ENCODE data around the gene SDHB.
A peak's percentile ranks its signal among the peaks of the same experiment; 100 is the strongest.

SDHB gene

DNA sequence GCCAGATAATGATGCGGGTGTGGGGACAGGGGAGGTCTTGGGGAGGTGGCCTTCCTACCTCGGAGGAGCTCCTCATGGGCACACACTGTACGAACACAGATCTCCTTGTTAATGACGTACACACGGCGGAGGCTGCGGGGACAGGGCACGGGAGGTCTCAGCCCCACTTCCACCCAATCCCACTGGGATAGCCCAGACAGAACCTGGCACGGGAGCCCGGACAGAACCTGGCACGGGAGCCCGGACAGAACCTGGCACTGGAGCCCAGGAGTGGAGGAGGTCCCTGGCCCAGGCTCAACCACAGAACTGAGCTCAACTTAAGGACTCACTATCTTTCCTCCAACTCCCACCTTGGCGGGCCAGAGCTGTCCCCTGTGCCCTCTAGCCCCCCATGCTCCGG lies 78.6 kb downstream of the SDHB start:
- H3K4me3 ChIP-seq: no peak overlapping the region
- TF ChIP-seq, protein P1, sequence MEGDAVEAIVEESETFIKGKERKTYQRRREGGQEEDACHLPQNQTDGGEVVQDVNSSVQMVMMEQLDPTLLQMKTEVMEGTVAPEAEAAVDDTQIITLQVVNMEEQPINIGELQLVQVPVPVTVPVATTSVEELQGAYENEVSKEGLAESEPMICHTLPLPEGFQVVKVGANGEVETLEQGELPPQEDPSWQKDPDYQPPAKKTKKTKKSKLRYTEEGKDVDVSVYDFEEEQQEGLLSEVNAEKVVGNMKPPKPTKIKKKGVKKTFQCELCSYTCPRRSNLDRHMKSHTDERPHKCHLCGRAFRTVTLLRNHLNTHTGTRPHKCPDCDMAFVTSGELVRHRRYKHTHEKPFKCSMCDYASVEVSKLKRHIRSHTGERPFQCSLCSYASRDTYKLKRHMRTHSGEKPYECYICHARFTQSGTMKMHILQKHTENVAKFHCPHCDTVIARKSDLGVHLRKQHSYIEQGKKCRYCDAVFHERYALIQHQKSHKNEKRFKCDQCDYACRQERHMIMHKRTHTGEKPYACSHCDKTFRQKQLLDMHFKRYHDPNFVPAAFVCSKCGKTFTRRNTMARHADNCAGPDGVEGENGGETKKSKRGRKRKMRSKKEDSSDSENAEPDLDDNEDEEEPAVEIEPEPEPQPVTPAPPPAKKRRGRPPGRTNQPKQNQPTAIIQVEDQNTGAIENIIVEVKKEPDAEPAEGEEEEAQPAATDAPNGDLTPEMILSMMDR (IDR thresholded peaks at IDR 0.05): no peak
- peak; percentile 93 for DNase-seq (ENCODE audit: low spot score)
- peak overlapping the region; percentile 95 to 97 for H3K27ac ChIP-seq

DNA sequence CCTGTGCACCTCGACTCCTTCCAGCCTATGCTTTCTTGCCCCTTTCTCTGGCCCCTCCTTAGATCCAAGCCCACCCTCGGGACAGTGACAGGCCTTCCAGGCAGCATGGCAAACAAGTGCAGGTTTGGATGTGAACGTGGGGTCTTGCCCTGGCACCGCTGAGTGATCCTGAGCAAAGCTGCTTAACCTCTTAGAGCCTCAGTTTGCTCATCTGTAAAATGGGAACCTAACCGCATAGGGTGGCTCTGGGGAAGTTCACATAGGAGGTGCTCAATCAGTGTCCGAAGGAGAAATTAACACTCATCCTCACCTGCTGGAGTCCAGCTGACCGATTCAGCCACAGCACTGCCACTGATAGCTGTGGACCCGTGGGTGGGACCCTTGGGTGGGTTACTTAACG lies 80.6 kb downstream of the SDHB start:
- H3K4me3 ChIP-seq: no peak overlapping the region
- TF ChIP-seq, protein P1 (IDR thresholded peaks at IDR 0.05): no peak

DNA sequence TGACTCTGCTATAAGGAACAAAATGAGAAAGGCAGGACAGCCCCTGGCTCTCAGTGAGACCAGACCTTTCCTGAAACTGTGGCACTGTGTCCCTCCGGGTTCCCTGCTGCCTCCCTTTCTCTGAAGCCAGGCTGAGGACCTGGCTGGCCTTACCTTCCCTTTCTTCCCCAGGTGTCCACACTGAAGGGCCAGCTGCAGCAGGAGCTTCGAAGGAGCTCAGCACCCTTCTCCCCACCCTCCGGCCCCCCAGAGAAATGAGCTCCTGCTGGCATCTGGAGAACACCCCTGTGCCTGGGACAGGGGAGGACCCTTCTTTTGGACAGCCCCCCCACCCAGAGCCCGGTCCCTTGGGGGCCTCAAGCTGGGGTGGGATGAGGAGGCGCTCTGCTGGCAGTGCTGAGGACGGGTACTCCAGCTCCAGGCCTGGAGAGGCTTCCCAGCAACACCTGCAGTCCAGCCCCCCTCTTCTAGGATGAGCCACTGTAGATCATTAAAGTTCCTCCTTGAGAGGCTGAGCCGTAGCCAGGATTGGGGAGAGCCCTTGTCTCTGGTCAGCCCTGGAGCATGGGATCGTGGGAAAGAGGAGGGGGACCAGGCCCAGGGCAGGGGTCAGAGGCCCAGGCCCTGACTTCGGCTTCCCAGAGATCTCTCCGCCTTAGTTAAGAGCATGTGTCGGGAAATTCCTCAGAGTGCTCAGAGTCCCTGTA lies 81.5 kb downstream of the SDHB start:
- Histone ChIP-seq H3K27ac (peak overlapping the region; percentile 68 to 82), H3K4me3 (no peak overlapping the region)
- no peak for DNase-seq (ENCODE audit: low spot score)
- TF ChIP-seq, protein P1 (IDR thresholded peaks at IDR 0.05): no peak

More for the DNA sequence above, 80.6 kb downstream of the SDHB start:
- H3K27ac ChIP-seq: peak overlapping the region; percentile 68 to 82
- DNase-seq (ENCODE audit: low spot score): no peak

DNA sequence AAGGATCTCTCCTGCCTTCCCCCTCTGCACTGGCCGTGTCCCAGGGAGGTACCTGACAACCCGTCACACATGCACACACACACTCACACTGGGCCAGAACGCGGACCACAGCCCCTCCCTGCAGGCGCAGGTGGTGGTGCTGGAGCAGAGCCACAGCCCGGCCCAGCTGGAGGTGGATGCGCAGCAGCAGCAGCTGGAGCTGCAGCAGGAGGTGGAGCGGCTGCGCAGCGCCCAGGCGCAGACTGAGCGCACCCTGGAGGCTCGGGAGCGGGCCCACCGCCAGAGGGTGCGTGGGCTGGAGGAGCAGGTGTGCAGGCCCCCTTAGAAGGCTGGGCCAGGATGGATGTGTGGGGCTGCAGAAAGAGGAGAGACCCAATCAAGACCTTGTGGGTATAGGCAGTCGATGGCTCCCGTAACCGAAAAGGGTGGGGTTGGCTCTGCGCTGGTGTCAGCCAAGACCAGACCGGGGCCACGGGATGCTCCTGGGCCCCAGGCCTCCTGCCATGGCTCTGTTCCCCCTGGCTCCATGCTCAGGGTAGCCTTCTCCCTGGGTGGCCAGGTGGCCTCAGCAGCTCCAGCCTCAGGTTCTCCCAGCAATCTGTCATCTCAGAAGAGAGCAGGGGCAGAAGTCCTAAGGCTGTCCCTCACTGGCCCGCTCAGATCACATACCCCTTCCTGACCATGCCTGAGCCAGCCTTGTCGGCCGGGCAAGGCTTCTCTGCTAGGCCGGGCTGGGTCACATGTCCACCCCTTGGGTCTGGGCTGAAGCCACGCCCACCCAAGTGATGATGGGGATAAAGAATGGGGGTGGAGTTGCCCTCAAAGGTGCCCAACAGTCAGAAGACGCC lies 82.3 kb downstream of the SDHB start:
- Histone ChIP-seq H3K4me3 (no peak overlapping the region), H3K27ac (peak overlapping the region; percentile 68 to 82)
- peak; percentile 71 for DNase-seq (ENCODE audit: low spot score)
- TF ChIP-seq, protein P1 (IDR thresholded peaks at IDR 0.05): no peak

DNA sequence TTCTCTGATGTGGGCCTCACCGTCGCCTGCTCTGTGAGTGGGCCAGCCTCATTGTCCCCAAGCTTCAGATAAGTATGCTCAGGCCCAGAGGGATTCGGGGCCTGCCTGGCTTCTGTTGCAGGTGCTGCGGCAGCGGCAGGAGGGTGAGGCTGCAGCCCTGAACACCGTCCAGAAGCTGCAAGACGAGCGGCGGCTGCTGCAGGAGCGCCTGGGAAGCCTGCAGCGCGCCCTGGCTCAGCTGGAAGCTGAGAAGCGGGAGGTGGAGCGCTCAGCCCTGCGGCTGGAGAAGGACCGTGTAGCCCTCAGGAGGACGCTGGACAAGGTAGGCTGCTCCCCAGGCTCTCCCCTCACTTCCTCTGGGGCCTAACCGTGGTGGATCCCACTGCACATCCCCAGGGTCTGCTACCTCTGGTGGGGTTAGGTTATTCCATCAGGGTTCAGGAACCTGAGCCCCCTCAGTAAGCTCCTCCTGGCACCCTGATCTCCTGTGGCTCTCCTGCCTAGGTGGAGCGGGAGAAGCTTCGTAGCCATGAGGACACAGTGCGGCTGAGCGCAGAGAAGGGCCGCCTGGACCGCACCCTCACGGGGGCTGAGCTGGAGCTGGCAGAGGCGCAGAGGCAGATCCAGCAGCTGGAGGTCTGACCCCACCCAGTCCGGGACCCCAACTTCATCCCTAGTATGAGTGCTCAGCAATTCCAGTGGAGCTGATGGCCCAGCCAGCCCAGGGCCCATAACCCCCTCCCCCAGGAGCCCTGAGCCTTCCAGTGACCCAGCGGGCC lies 83.5 kb downstream of the SDHB start:
- TF ChIP-seq, protein P1 (IDR thresholded peaks at IDR 0.05): no peak
- Histone ChIP-seq H3K27ac (no peak overlapping the region), H3K4me3 (no peak overlapping the region)
- DNase-seq (ENCODE audit: low spot score): no peak

DNA sequence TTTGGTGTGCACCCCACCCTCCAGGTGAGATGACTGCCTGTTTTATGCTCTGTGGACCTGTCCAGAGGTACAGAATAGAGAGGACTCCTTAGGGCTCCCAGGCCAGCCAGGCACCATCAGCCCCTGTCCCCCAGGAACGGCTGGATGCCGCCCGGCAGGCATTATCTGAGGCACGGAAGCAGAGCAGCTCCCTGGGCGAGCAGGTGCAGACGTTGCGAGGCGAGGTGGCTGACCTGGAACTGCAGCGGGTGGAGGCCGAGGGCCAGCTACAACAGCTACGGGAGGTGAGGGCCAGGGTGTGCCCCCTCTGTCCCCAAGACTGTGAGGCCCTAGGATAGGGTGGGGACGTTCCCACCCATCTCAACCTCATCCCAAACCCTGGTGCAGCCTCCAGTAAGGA lies 84.2 kb downstream of the SDHB start:
- H3K4me3 ChIP-seq: no peak overlapping the region
- TF ChIP-seq, protein P1 (IDR thresholded peaks at IDR 0.05): no peak
- DNase-seq (ENCODE audit: low spot score): no peak
- peak overlapping the region in 1 of 2 donors; percentile 16 for H3K27ac ChIP-seq

Measured in coronary artery (tissue), 2 donors.